Osteoblast (primary cell): ENCODE measurements around the gene PRPSAP1. TPM values are rescaled to one million over a fixed set of nuclear protein-coding genes. Genes with fewer than 3 reads are reported as not detected.

Source experiments
- DNase-seq: peaks from one replicate; pipeline ENCODE4 v3.0.0; 2011; ENCODE audit warnings: low spot score, mixed read lengths; ENCODE audit not compliant: insufficient read length; ENCODE audit errors: missing footprints
- H2AFZ ChIP-seq: 2 replicates; pipeline ENCODE4 v1.6.0; 2011; ENCODE audit warnings: mild to moderate bottlenecking, low read length
- H3K27ac ChIP-seq: 2 replicates; pipeline ENCODE4 v1.5.1; 2011; ENCODE audit warnings: mild to moderate bottlenecking, low read depth, low read length, moderate library complexity
- H3K27me3 ChIP-seq: 2 replicates; pipeline ENCODE4 v1.6.0; 2012; ENCODE audit warnings: mild to moderate bottlenecking, control low read depth, inconsistent platforms, low read length, moderate library complexity; ENCODE audit not compliant: insufficient read depth
- H3K36me3 ChIP-seq: 2 replicates; pipeline ENCODE4 v1.5.1; 2011; ENCODE audit warnings: mild to moderate bottlenecking, low read length, control low read depth, moderate library complexity; ENCODE audit not compliant: insufficient read depth
- H3K4me1 ChIP-seq: 2 replicates; pipeline ENCODE4 v1.5.1; 2011; ENCODE audit warnings: mild to moderate bottlenecking, low read length, control low read depth, moderate library complexity; ENCODE audit not compliant: insufficient read depth
- H3K4me2 ChIP-seq: 2 replicates; pipeline ENCODE4 v1.6.0; 2011; ENCODE audit warnings: mild to moderate bottlenecking, low read length; ENCODE audit not compliant: insufficient read depth
- H3K4me3 ChIP-seq: fragments of 200-600 bp; sonication (generic); 3 replicates; pipeline ENCODE4 v1.5.1; 2012; ENCODE audit warnings: mild to moderate bottlenecking, low read length, inconsistent platforms; ENCODE audit not compliant: insufficient read depth
- H3K79me2 ChIP-seq: 2 replicates; pipeline ENCODE4 v1.6.0; 2012; ENCODE audit warnings: mild to moderate bottlenecking, low read length, control low read depth, inconsistent platforms; ENCODE audit not compliant: insufficient read depth
- H3K9me3 ChIP-seq: 2 replicates; pipeline ENCODE4 v1.5.1; 2011; ENCODE audit warnings: low read depth, low read length, control low read depth
- H4K20me1 ChIP-seq: 2 replicates; pipeline ENCODE4 v1.6.0; 2012; ENCODE audit warnings: mild to moderate bottlenecking, low read length, control low read depth; ENCODE audit not compliant: insufficient read depth
- total RNA-seq: library from RNA; depleted of rRNA; stranded (reverse); fragments of >200 nt; gene quantifications from 2 replicates; pipeline ENCODE4 v1.2.3, GENCODE V29; 2012
- TF ChIP-seq, protein P1 (sequence below): IDR thresholded peaks from 2 replicates; pipeline ENCODE4 v1.5.1; 2011; ENCODE audit warnings: mild to moderate bottlenecking, low read depth, low read length, moderate library complexity; ENCODE audit errors: extremely low read depth

Gene PRPSAP1
- total RNA-seq, 1 donor: 79.6 TPM

DNA sequence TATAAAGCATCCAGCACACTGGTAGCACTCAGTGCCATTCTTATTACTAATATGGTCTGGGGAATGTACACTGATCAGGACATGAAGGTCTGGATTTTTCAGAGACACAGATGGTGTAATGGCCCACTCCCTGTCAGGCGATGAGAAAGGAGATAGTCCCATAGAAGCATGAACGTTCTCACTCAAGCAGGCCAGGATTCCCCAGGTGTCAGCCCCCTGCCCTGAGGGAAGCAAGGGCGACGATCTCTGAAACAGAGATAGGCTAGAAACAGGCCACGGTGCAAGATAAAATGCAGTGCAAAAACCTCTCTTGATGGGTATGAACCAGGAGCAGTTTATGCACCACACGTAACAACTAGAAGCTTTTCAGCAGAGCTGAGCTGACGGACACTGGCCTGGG is 10.6 kb downstream of the PRPSAP1 start:
- no peak overlapping the region for H2AFZ ChIP-seq
- no peak overlapping the region for H3K4me2 ChIP-seq
- peaks cover 25% of the 10 kb centered on the region for H3K36me3 ChIP-seq
- H3K27me3 ChIP-seq: no peaks in the 10 kb centered on the region
- DNase-seq: no peak
- no peak overlapping the region for H3K4me3 ChIP-seq
- H3K4me1 ChIP-seq: no peaks in the 10 kb centered on the region
- TF ChIP-seq, protein P1, sequence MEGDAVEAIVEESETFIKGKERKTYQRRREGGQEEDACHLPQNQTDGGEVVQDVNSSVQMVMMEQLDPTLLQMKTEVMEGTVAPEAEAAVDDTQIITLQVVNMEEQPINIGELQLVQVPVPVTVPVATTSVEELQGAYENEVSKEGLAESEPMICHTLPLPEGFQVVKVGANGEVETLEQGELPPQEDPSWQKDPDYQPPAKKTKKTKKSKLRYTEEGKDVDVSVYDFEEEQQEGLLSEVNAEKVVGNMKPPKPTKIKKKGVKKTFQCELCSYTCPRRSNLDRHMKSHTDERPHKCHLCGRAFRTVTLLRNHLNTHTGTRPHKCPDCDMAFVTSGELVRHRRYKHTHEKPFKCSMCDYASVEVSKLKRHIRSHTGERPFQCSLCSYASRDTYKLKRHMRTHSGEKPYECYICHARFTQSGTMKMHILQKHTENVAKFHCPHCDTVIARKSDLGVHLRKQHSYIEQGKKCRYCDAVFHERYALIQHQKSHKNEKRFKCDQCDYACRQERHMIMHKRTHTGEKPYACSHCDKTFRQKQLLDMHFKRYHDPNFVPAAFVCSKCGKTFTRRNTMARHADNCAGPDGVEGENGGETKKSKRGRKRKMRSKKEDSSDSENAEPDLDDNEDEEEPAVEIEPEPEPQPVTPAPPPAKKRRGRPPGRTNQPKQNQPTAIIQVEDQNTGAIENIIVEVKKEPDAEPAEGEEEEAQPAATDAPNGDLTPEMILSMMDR: no peak
- no peak overlapping the region for H3K27ac ChIP-seq
- H4K20me1 ChIP-seq: no peaks in the 10 kb centered on the region
- peaks cover 11% of the 10 kb centered on the region for H3K79me2 ChIP-seq
- no peaks in the 10 kb centered on the region for H3K9me3 ChIP-seq

DNA sequence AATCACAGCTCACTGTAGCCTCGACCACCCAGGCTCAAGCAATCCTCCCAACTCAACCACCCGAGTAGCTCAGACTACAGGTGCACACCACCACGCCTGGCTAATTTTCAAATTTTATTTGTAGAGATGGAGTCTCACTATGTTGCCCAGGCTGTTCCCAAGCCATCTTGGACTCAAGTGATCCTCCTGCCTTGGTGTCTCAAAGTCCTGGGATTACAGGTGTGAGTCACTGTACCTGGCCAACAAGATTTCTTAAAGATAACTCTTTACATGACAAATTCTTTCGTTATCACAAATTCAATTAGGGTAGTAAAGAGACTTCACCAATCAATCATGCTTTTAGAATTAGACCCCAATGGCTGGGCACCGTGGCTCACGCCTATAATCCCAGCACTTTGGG is 12.4 kb downstream of the PRPSAP1 start:
- H3K27me3 ChIP-seq: no peaks in the 10 kb centered on the region
- H3K4me1 ChIP-seq: peaks cover 10% of the 10 kb centered on the region
- no peak overlapping the region for H3K4me2 ChIP-seq
- no peak overlapping the region for H3K4me3 ChIP-seq
- H2AFZ ChIP-seq: no peak overlapping the region
- H3K27ac ChIP-seq: no peak overlapping the region
- H3K9me3 ChIP-seq: no peaks in the 10 kb centered on the region
- DNase-seq: no peak
- TF ChIP-seq, protein P1: no peak
- peaks cover 24% of the 10 kb centered on the region for H3K79me2 ChIP-seq
- H4K20me1 ChIP-seq: peaks cover 6% of the 10 kb centered on the region
- H3K36me3 ChIP-seq: peaks cover 19% of the 10 kb centered on the region

DNA sequence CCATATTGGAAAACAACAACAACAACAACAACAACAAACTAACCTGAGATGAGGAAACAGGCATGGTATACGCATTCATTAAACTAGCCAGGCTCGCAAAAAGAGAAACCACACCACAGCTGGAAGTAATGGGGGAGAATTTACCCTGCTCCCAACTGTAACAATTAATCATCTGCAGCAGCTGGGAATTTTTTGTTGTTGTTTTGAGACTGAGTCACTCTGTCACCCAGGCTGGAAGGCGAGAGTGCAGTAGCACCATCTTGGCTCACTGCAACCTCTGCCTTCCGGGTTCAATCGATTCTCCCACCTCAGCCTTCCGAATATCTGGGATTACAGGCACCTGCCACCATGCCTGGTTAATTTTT is 16.3 kb downstream of the PRPSAP1 start:
- H3K27ac ChIP-seq: no peak overlapping the region
- H3K36me3 ChIP-seq: peaks cover 7% of the 10 kb centered on the region
- peaks cover 10% of the 10 kb centered on the region for H3K4me1 ChIP-seq
- peaks cover 48% of the 10 kb centered on the region for H3K79me2 ChIP-seq
- DNase-seq: peak; percentile 57
- peaks cover 9% of the 10 kb centered on the region for H4K20me1 ChIP-seq
- H3K4me3 ChIP-seq: no peak overlapping the region
- no peak overlapping the region for H2AFZ ChIP-seq
- TF ChIP-seq, protein P1: no peak
- H3K27me3 ChIP-seq: no peaks in the 10 kb centered on the region
- H3K9me3 ChIP-seq: no peaks in the 10 kb centered on the region
- no peak overlapping the region for H3K4me2 ChIP-seq

DNA sequence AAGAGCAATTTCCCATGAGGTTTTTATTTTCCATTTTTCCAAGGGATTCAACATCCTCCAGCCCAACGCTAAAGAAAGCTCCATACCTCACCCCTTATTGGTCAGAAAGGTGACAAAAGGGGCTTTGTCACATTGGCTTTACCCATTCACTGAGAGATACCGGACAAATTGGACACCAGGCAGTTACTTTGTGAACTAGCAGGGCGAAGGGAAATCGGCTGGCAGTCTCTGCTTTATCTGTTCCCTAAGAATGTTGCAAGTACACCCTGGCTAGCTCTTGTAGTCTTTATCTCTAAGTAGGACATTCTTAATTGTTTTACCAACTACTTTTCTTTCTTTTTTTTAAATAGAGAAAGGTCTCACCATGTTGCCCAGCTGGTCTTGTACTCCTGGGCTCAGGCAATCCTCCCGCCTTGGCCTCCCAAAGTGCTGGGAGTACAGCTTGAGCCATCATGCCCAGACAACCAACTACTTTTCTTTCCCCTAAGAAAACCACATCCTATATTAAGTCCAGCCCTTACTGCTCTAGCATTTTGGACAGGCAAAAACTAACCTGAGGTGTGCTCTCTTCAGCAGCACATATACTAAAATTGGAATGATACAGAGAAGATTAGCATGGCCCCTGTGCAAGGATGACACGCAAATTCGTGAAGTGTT is 16.8 kb downstream of the PRPSAP1 start:
- Histone ChIP-seq H3K9me3 (no peaks in the 10 kb centered on the region), H3K36me3 (peaks cover 12% of the 10 kb centered on the region), H2AFZ (no peak overlapping the region), H3K79me2 (peaks cover 52% of the 10 kb centered on the region), H3K4me2 (no peak overlapping the region), H3K4me1 (peaks cover 10% of the 10 kb centered on the region), H3K27me3 (no peaks in the 10 kb centered on the region), H3K27ac (no peak overlapping the region), H3K4me3 (no peak overlapping the region), H4K20me1 (peaks cover 11% of the 10 kb centered on the region)
- TF ChIP-seq, protein P1: no peak
- peak; percentile 43 for DNase-seq
